8988T (cell line): ENCODE data around the gene MAP4K5.

Source experiments
- DNase-seq: peaks from one replicate; pipeline ENCODE4 v3.0.0; 2011

The MAP4K5 gene

GRCh38 chr14:50475460-50475859 is 56.9 kb downstream of the MAP4K5 start:
- DNase-seq, result no peak

DNA sequence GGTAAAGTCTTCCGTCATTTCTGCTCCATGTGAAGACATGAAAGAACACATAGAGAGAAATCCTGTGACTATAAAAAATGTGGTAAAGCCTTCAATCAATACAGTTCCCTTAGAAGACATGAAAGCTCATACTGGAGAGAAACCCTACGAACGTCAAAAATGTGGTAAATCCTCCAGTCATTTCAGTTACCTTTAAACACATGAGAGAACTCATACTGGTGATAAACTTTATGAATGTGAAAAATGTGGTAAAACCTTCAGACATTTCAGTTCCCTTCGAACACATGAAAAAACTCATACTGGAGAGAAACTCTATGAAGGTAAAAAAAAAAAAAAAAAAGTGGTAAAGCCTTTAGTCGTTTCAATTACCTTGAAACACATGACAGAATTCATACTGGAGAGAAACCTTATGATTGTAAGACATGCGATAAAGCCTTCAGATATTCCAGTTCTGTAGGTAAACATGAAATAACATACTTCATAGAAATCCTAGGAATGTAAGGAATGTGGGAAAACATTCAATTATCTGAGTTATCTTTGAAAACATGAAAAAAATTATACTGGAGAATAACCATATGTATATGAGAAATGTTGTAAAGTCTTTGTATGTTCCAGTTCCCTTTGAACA is 60.4 kb downstream of the MAP4K5 start:
- DNase-seq, result no peak

DNA sequence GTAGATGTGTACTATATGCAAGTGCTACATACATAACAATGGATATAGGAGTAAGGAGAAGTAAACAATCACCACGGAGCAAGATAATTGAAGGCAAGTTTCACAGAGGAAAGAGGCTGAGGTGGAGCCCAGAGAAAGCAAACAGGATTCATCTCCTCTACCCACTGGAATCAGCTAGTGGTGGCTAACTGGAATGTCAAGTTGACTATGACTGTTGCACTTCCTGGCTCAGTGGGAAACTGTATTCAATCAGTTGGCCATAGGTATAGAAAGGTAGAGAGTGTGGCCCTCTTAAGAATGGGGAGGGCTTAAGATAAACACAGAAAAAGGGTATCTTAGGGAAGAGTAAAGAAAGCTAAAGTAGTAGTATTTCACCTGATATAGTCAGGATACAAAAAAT is 62.4 kb downstream of the MAP4K5 start:
- no peak for DNase-seq

- no peak for DNase-seq
These were observed 70.3 kb downstream of the MAP4K5 start for GRCh38 chr14:50462111-50462510.

DNA sequence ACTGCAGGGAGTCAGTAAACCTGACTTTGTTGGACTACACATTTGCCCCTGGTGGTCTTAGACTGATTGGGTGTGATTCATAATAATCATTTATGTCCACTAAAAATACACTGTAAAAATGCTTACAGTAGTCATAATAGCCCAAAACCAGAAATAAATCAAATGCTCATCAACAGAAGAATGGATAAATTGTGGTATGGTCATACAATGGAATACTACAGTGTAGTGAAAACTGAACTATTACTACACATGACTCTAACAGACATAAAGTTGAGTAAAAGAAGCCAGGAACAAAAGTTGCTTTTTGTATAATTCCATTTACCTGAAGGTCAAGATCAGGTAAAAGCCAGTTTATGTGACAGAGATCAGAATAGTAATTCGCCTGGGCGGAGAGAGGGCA is 78.5 kb downstream of the MAP4K5 start:
- no peak for DNase-seq

DNA sequence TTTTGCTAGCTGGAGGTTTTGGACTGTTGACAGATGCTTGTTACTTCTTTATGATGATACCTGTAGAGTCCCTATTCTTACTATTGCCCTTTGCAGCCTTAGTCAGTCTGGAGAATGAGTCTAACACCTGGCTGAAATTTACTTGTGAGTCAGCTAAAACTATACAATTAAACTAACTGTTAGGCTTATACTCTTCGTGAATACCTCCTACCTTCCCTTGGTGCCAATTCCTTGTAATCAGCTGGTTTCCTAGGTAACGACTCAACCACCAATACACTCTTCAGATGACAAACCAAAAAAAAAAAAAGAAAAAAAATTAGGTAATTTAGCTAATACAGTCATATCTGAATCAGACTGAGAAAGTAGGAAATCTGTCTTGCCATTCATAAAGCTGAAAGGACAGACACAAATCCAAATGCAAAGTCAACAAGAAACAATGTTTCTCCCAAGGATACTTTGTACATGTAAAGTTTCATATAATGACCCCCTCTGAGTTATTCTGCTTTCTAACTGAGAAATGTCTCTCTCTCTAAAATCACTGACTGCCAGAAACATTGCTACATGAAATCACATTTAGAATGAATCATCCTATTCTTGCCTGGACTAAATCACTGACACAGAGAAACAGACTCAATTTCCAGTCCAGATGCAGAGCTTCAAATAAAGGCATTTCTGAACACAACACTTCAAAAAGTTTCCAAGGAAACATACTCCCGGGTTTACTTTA is 79.2 kb downstream of the MAP4K5 start:
- no peak for DNase-seq

- DNase-seq, result no peak
These were observed 80.1 kb downstream of the MAP4K5 start for GRCh38 chr14:50452296-50452695.

GRCh38 chr14:50451854-50452253 is 80.5 kb downstream of the MAP4K5 start:
- DNase-seq, result no peak

DNA sequence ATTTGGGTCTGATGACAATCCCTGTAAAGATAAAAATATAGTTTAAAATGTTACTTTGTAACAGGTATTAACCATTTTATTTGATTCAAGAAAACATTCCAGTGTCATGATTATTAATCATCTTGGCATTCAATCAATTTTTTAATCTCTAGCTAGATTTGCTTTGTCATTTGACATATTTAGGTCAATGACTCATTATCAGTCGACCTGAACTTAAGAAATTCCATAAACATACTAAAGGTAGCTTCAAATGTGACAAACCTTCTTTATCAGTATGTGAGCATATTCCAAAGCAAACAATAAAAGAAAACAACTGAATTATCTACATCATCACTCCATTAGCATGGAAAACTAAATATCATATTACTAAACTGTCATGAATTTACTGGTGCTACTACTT is 84.9 kb downstream of the MAP4K5 start:
- DNase-seq, result no peak

DNA sequence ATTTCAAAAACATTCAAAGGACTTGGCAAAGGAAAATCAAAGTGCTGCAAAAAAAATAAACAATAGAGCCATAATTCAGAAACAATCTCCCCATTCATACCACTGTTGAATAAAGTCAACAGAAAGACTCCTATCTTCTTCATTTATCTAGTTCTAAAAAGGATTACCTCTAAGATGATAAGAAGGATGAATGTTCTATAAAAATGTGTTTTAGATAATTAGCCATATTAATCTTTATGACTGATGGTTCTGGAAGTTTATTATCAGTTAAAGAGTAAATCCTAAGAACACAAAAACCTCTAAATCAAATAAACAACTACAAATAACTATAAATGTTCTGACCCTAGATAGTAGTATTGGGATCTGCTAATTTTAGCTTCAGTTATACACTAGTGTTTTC is 97.8 kb downstream of the MAP4K5 start:
- no peak for DNase-seq

DNA sequence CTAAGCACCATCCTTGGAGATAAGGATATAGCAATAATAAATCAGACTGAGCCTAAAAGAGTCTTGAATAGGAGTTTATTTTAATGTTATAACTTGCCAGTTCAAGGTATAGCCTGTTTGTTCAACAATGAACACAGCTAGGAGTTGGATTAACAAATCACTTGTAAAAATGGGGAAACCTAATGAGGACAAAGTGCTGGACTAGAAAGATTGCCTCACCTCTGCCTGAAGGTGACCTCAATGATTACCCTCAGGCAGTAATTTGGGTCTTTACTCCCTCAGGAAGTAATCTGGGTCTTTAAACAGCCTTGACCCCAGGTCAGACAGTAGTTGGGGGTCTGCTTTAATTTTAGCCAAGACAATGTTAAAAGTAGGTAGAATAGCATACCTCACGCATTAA is 100.2 kb downstream of the MAP4K5 start:
- no peak for DNase-seq

DNA sequence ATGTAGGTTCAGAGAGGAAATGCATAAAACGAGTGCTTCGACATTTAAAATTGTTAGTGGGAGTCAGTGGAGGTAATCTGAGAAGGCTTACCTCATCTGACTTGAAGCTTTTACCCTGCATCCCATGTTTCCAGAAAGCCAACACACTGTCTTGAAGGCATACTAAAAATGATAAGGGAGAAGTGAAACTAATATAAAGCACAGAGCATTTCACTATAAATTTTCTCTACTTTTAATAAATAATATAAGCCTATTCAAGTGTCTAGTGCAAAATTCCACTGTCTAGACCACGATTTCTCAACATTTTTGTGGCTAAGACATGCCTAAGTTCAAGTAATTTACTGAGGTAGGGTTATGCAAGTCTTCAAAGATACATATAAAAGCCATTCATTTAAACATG is 106.6 kb downstream of the MAP4K5 start:
- DNase-seq, result no peak

- no peak for DNase-seq
These were observed 107.3 kb downstream of the MAP4K5 start for GRCh38 chr14:50425105-50425504.

GRCh38 chr14:50423529-50423928 is 108.8 kb downstream of the MAP4K5 start:
- no peak for DNase-seq

DNA sequence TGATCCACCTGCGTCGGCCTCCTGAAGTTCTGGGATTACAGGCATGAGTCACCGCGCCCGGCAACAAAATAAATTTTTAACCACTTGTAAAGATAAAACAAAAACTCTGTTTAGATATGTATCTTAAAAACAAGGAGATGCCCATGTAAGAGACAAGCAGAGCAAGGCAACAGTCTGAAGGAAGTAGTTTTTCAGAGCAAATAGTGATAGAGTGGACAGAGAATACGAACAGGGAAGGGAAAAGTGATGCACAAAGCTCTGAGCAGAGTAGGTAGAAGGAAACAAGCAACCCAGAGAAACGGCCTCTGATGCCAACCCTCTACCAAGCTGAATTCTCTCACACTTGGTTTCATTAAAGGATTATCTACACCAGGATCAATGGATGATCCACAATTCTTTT is 110.9 kb downstream of the MAP4K5 start:
- no peak for DNase-seq

DNA sequence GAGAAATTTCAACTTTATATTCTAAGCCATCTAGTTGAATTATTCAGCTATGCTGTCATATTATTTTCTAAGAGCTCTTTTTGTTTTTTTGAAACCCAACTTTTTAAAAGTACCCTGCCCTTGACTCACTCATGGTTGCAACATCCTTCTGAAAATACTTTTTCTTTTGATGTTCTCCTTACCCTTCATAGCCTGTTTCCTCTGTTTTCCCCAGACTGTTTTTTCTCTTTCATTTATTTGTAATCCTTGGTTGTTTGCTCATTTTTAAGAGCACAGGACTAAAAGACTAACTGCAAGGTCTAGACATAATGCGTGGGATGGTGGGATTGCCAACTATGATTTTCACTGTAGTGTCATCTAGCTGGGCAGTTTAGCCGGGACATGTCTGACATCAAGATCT is 114.5 kb downstream of the MAP4K5 start:
- no peak for DNase-seq

DNA sequence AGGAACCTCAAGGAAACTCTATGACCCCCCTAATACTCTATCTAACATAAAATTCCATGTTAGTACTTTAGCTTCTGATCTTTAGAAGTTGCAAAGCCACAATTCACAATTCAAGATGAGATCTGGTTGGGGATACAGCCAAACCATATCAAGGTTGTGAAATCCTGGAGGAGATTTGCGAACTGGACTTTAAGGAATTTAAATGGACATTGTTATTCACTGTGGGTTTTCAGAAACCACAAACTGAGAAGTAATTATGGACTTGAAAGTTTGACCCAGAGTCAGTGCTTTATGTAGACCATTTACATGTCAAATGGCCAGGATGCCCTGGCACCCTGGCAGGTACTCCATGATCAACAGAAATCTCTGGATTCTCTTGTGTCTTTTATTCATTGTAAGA is 121.4 kb downstream of the MAP4K5 start:
- no peak for DNase-seq

DNA sequence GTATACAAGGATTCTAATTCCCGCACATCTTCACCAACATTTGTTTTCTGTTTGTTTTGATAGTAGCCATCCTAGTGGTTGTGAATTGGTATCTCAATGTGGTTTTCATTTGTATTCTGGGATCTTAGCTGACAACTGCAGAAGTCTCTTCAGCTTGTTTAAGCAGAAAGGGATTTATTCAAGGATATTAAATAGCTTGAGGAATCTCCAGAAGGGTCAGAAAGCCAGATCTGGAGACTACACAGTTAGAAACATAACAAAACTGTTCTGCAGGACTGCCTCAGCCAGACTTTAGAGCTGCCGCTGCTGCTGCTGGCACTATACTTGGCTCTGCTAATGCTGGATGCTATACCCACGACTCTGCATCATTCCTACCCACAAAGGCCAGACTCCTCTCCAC is 122.3 kb downstream of the MAP4K5 start:
- no peak for DNase-seq

- DNase-seq, result no peak
These were observed 125.1 kb downstream of the MAP4K5 start for GRCh38 chr14:50407111-50407812.

- no peak for DNase-seq
These were observed 128.9 kb downstream of the MAP4K5 start for GRCh38 chr14:50403419-50403818.

GRCh38 chr14:50402965-50403364 is 129.4 kb downstream of the MAP4K5 start:
- no peak for DNase-seq

GRCh38 chr14:50400461-50400860 is 131.9 kb downstream of the MAP4K5 start:
- no peak for DNase-seq

DNA sequence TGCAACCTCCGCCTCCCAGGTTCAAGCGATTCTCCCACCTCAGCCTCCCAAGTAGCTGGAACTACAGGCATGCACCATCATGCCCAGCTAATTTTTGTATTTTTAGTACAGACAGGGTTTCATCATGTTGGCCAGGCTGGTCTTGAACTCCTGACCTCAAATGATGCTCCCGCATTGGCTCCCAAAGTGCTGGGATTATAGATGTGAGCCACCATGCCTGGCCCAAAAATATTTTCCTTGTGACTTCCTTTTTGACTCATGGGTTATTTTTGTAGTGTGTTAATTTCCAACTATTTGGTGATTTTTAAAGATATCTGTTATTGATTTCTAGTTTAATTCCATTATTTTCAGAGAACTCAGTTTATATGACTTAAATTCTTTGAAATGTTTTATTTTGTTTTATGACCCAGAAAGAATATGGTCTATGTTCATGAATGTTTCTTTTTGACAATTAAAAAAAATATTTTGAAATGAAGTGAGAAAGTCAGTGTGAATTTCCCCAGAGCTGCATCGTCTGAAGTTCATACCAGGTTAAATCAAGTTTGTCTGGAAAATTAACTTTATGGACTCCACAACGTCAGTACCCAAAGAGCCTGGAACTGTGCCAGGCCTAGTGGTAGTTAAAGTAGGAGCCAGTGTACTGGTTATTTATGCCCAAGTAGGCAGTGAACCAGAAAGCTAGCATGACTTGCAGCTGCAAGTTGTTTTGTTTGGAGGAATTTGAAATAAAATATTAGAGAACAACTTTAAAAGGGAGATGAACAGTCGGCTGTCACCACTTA is 132.9 kb downstream of the MAP4K5 start:
- DNase-seq, result no peak

GRCh38 chr14:50398189-50398580 is 134.2 kb downstream of the MAP4K5 start:
- no peak for DNase-seq
